DND-41 (cell line): ENCODE measurements around the gene MRPS31.

ENCODE experiments used
- EZH2 ChIP-seq: IDR thresholded peaks from 3 replicates; pipeline ENCODE4 v1.6.1; 2012; ENCODE audit warnings: borderline replicate concordance, low read depth, mild to moderate bottlenecking, moderate library complexity, low read length, inconsistent platforms; ENCODE audit not compliant: severe bottlenecking
- TF ChIP-seq, protein P1 (sequence below): IDR thresholded peaks from 2 replicates; pipeline ENCODE4 v1.5.1; 2012; ENCODE audit warnings: borderline replicate concordance, low read length, moderate library complexity, mild to moderate bottlenecking; ENCODE audit not compliant: poor library complexity, severe bottlenecking; ENCODE audit errors: extremely low read depth

DNA sequence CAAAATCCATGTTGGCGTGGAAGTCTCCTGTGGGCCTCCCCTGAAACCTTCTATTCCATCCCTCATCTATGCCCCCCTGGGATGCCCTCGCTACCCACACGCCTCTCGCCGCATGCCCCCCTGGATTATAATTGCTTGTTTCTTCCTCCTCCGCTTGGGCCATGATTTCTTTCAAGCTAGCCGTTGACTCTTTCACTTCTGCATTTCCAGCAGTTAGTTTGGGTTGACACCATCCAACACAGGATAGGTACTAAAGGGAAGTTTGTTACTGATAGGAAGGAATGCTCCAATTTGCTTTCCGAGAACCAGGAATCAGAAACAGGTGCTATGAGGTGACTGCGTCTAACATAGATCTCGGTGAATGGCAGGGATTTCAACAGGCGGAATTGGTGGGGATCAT is 10.7 kb upstream of the MRPS31 start:
- TF ChIP-seq, protein P1, sequence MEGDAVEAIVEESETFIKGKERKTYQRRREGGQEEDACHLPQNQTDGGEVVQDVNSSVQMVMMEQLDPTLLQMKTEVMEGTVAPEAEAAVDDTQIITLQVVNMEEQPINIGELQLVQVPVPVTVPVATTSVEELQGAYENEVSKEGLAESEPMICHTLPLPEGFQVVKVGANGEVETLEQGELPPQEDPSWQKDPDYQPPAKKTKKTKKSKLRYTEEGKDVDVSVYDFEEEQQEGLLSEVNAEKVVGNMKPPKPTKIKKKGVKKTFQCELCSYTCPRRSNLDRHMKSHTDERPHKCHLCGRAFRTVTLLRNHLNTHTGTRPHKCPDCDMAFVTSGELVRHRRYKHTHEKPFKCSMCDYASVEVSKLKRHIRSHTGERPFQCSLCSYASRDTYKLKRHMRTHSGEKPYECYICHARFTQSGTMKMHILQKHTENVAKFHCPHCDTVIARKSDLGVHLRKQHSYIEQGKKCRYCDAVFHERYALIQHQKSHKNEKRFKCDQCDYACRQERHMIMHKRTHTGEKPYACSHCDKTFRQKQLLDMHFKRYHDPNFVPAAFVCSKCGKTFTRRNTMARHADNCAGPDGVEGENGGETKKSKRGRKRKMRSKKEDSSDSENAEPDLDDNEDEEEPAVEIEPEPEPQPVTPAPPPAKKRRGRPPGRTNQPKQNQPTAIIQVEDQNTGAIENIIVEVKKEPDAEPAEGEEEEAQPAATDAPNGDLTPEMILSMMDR: no peak
- no peak for TF ChIP-seq EZH2
